Stimulated activated CD4-positive, alpha-beta T cell treated with anti-CD3 and anti-CD28 coated beads, Interleukin-4, amount 100 ng/mL, for 48 hours (primary cell): Measurements from ENCODE around the gene MAPRE2.

ENCODE experiments used
- DNase-seq, 2 donors: peaks; one replicate each; pipeline ENCODE4 v3.0.0-alpha.2; 2020; ENCODE audit warnings: low read depth in 2 of 2

The MAPRE2 gene

DNA sequence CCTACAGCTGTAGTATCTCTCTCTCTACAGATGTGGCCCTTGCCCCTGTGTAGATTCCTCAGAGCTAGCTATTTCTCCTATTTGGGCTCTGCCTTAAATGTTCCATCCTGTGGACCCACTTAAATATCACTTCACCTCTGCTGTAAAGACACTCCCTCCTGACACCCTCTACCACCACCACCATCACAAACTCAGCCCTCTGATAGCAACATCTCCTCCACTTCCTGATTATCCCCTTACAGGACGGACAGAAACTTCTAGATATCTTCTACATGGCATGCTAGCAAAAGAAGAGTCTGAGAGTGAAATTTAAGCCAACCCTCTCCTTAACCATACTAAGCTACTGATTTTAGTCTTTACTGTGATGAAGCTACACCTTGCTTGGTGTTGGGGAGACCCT, 3.2 kb upstream of the MAPRE2 start:
- DNase-seq: no peak

GRCh38 chr18:35038881-35039491, 2.2 kb upstream of the MAPRE2 start:
- DNase-seq: no peak

DNA sequence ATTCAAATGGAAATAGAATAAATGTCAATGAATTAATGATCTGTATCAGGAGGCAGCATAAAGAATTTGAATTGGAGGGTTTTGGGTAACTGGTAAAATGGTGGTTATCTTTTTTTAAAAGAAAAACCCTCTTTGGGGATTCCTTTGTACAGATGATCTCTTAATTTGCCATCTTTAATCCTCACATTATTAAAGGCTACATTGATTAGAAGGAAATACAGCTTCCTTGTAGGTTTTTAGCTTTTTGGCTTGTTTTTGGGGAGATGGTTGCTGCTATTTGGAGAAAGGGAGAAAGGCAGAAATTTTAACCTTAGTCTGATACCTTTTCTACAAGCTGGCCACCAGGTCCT, 600 bp upstream of the MAPRE2 start:
- DNase-seq: no peak

DNA sequence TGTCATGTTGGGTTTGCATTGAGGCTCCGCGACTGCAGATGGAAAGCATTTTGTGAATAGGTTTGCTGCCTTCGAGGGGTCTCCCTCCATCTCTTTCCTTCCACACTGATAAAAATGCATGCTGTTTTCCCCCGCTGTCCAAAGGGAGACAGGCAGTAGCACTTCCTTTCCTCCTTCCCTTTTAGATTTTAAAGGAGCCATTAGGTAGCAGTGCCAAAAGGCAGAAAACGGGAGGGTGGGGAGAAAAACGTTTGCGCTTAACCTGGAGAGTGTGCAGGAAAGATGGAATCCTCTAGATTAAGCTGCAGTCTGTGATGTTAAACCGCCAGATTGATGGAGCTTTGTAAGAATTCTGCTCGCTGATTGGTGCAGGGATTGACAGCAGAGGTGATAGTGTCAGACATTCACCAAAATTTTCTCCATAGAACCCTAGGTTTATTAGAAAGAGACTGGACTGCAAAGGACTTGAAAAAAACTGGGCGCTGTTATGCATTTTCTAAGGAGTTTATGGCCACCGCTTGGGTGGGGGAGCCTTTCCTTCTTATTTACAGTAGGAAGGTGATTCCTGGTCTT, 688 bp downstream of the MAPRE2 start:
- no peak for DNase-seq

GRCh38 chr18:35042389-35043071, 1.3 kb downstream of the MAPRE2 start:
- no peak for DNase-seq

DNA sequence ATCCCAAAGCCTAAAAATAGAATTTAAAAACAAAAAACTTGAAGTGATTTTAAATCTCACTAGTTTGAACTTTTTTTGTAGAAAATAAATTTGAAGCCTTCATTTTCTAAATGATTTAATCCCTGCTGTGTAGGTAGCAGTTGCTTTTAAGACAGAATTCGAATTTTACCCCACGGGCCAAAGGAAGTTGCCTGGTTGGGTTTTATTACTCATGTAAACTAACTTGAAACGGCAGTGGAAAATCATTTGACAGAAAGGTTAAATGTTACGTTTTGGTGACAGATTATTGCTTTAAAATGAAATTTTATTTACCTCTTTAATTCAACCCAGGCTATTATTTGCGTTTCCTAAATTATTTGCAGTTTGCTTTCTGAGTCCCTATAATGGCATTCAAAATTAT, 2.0 kb downstream of the MAPRE2 start:
- no peak for DNase-seq

DNA sequence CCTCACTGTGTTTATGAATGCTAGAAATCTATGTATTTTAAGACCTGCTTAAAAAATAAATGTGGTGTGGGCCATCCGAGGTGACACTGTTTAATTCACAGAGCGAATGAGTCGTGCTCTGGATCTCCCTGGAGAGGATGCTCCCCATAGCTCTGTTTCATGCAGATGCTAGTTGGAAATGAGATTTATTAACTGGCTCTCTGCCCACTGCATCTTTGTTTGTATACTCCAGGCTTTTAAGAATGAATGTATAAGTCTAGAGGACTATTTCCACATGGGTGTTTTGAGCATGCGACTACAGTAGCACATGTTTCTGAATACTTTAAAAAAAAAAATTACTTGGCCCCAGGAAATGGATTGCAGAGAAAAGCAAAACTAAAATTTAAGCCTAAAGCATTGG, 3.9 kb downstream of the MAPRE2 start:
- DNase-seq: no peak

DNA sequence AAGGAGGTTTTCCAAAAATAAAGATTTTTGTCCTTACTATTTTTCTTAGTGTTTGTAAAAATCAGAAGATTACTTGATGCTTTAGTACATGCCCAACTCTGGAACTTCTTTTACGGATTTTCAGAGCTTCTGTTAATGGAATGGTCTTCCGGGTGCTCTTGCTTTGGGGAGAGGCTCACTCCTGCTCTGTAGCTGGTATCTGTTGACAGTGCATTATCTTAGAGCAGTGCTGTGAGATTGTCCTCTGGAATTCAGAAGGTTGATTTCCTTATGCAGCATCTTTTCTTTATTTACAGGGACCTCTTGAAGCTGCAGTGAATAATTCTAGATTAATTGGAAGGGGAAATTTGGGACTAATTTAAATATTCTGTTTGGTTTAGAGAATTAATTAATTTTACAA, 4.6 kb downstream of the MAPRE2 start:
- no peak for DNase-seq

DNA sequence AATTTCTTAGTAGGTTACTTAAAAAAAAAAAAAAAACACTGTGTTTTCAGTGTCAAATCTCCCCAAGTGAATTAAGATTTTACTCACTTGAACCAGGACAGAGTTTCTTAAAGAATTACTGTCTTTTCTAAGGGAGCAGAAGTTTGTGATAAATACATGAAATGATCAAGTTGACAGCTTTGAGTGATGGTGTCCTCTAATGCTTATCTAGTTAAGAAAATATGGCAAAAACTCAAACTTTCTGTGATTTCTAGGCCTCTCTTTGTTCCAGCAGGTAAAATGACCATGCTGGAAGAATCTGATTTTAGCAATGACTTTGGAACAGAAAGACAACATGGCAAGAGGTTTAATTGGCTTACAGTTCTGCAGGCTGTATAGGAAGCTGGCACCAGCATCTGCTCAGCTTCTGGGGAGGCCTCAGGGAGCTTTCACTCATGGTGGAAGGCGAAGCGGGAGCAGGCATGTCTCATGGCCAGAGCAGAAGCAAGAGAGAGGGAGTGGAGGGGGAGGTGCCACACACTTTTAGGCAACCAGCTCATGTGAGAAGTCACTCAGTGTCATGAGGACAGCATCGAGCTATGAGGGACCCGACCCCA, 6.6 kb downstream of the MAPRE2 start:
- DNase-seq: no peak

DNA sequence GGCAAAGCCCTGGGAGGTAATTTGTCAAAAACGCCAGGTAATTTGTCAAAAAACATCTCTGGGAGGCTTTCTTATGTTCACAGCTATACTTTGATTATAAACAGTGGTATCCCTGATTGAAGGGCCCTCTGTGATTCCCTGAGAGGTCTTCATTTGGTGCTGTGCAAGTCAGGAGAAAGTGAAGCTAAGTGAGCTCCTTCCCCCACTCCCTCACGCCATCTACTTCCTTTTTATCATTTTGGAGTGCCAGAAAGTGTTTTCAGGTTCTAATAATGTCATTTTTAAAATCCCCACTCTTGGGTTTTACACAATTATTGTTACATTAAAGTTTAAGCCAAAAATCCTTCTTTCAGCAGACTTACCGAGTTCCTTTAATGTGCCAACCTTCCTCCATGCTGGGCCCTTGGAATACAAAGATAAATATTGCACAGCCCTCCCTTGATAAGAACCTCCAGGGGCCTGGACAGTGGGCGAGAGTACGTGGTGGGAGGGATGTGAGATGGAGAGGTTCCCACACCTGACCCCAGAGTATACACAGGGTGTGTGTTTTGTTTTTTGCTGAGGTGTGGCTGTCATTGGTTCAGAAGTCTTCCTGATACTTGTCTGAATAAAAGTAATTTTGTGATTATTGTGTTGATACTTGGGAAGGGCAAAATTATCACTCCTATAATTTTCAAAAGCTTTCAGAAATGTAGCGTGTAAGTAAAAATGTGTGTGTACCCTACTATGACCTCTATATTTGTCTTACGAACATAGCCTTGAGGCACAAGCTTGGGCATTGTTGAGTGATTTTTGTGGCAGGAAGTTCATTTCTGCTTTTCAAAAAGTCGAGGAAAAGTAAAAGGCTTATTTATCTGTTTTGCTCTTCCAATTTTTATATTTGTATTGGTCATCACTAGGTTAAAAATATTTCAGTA, 8.2 kb downstream of the MAPRE2 start:
- DNase-seq: no peak

GRCh38 chr18:35050028-35050546, 8.9 kb downstream of the MAPRE2 start:
- no peak for DNase-seq

DNA sequence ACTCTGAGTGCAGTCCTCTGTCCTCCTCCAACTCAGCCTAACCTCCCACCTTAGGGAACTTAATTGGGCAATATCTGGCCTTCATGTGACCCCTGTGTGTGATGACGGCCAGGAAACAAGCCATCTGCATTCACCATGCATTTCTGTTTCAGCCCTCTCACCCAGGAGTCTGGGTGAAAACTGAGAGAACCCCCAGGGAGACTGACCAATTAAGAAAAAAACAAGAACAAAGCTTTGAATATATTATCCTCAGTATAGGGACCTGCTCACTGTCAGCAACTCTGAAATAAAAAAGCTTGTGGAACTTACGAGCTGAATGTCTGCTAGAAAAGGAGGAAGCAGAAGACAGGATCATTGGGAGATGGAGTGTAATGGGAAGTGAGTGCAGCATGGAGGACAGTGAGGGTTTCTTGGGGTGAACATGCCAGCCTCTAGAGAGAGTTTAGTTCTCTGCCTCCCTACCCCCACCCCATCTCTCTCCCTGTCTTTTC, 9.5 kb downstream of the MAPRE2 start:
- DNase-seq: no peak

GRCh38 chr18:35051641-35052377, 10.6 kb downstream of the MAPRE2 start:
- DNase-seq: no peak

- no peak for DNase-seq
Measured at GRCh38 chr18:35054401-35054800, 13.2 kb downstream of the MAPRE2 start.

- no peak for DNase-seq
Measured at GRCh38 chr18:35055105-35055504, 13.9 kb downstream of the MAPRE2 start.

DNA sequence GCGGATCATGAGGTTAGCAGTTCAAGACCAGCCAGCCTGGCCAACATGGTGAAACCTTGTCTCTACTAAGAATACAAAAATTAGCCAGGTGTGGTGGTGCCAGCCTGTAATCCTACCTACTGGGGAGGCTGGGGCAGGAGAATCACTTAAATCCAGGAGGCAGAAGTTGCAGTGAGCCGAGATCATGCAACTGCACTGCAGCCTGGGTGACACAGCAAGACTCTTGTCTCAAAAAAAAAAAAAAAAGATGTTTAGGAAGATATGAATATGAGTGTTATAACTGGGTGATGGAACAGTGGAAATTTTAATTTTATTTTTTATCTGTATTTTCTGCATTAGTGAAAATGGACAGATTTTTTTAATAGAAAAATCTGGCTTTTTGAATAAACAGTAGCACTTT, 14.5 kb downstream of the MAPRE2 start:
- no peak for DNase-seq

DNA sequence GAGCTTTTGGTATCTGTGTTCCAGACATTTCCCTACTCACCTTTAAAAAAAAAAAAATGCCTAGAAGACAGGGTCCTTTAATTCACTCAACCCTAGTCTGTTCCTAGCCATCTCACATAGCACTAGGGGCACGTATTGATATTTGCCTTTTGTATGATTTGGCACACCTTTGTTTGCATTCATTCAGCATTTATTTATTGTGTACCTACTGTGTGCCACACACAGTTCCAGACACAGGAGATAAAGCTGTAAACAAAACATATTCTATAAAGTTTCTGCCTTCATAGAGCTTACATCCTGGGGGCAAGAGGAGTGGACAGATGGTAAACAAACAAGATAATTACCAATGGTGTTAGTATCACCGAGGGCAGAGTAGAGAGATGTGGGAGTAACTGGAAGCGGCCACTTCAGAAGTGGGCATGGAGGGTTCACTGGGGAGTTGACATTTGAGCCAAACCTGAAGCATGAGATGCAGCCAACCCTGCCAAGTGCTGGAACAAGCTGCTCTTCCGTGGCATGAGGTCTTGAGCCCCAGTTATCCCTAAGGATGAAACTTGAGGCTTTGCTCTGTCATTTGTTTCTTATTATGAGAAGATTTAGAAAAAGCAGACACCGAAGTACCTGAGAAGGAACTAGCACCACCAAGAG, 18.2 kb downstream of the MAPRE2 start:
- no peak for DNase-seq

GRCh38 chr18:35060122-35060815, 19.1 kb downstream of the MAPRE2 start:
- no peak for DNase-seq

DNA sequence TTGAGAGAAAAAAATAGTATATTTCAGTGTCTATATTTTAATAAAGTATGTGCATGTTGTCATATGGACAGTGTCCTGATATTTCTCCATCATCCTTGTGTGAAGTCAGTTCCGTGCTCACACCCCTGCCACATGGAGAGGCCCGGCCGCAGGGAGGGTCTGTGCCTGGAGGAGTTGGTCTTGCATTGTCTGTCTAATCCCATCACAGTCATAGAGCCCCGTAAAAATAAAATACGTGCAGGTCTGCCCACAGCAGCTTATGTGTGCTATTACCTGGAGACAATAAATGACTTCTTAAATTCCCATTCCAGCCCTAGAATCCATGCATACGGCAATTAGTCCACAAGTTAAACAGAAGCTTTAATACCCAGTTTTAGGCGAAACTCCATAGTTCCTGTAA, 20.1 kb downstream of the MAPRE2 start:
- DNase-seq: no peak

- no peak for DNase-seq
Measured at GRCh38 chr18:35061804-35062203, 20.6 kb downstream of the MAPRE2 start.
